Neural cell (in vitro differentiated cells): Measurements from ENCODE around the gene CENPP.

Experiments used
- CTCF ChIP-seq: fragments of 450-650 bp; IDR thresholded peaks from 2 replicates; pipeline ENCODE4 v1.5.1; 2014; ENCODE audit warnings: antibody characterized with exemption, mild to moderate bottlenecking, moderate library complexity; ENCODE audit not compliant: poor library complexity, severe bottlenecking
- EP300 ChIP-seq: fragments of 450-650 bp; conservative IDR thresholded peaks from 2 replicates; pipeline ENCODE4 v1.6.1; 2014; ENCODE audit warnings: antibody characterized with exemption, mild to moderate bottlenecking, moderate library complexity; ENCODE audit not compliant: poor library complexity, severe bottlenecking
- EZH2 ChIP-seq: fragments of 200-600, 300-800 bp; shearing (Covaris generic), sonication (generic); IDR thresholded peaks from 2 replicates; pipeline ENCODE4 v1.6.1; 2014; ENCODE audit warnings: antibody characterized with exemption, low read length, borderline replicate concordance, mild to moderate bottlenecking; ENCODE audit not compliant: insufficient read depth, poor library complexity, severe bottlenecking
- POLR2AphosphoS5 ChIP-seq: IDR thresholded peaks from 2 replicates; pipeline ENCODE4 v1.6.1; 2012
- RAD21 ChIP-seq: fragments of 450-650 bp; conservative IDR thresholded peaks from 2 replicates; pipeline ENCODE4 v1.6.1; 2014; ENCODE audit warnings: antibody characterized with exemption, mild to moderate bottlenecking, moderate library complexity
- REST ChIP-seq: IDR thresholded peaks from 2 replicates; pipeline ENCODE4 v1.6.1; 2012; ENCODE audit warnings: borderline replicate concordance
- SMC3 ChIP-seq: fragments of 450-650 bp; conservative IDR thresholded peaks from 2 replicates; pipeline ENCODE4 v1.6.1; 2014; ENCODE audit warnings: antibody characterized with exemption, mild to moderate bottlenecking, moderate library complexity; ENCODE audit not compliant: poor library complexity
- TAF1 ChIP-seq: IDR thresholded peaks from 2 replicates; pipeline ENCODE4 v1.6.1; 2012; ENCODE audit warnings: low read depth

- TF ChIP-seq CTCF (no peak), EP300 (no peak), POLR2AphosphoS5 (no peak), SMC3 (no peak), RAD21 (no peak), TAF1 (no peak), REST (no peak), EZH2 (no peak)
Measured at GRCh38 chr9:92468206-92468605, 142.5 kb downstream of the CENPP start.
